Putamen (tissue), 1 donor: ENCODE measurements around the gene CYFIP1.
"Not testable (repeated sequence)": the region's sequence is repeated elsewhere in the genome, so short reads cannot be mapped to it uniquely, and the experiment has no call there.

Experiments used
- DNase-seq: peaks from one replicate; pipeline ENCODE4 v3.0.0-alpha.2; 2016; ENCODE audit warnings: low spot score

CYFIP1 gene

DNA sequence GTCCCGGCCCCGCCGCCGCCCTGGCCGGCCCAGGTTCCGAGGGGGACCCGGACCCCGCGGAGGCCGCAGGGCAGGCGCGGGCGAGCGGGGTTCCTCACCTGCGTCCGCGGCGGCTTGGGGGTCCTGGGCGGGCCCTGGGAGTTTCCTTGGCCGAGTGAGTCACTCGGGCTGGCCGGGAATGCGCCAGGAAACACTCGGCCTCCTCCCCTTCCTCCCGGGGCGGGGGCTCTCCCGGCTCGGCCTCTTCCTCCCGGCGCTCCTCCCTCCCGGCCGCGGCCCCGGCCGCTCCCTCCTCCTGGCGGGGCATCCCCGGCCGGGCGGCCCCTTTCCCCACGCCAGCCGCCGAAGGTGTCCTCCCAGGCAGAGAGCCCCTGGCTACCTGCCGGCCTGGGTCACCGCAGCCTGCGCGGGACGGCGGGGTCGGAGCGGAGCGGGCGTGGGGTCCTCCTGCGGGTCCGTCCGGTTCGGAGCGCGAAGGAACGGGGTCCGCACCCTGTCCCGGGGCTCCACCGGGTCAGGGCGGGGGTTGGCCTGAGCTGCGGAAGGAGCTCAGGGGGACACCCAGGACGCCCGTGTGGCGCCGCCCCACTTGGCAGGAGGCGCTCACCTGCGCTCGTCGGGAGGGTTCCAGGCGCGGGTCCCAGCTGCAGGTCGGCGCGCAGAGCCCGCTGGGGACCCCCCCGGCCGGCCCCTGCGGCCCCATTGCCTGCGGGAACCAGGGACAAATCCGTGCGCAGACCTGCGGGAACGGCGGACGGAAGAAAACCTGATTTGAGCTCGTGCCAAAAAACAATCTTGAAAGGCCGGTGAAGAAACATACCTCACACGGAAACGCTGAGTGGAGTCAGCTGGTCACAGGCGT lies at the start of gene CYFIP1:
Gene CYFIP1, minus strand, starts transcription at position 180 of the 862 bp plus-strand sequence. CDS start 33,083 bp downstream, outside the sequence.
- peak; percentile 52 for DNase-seq

DNA sequence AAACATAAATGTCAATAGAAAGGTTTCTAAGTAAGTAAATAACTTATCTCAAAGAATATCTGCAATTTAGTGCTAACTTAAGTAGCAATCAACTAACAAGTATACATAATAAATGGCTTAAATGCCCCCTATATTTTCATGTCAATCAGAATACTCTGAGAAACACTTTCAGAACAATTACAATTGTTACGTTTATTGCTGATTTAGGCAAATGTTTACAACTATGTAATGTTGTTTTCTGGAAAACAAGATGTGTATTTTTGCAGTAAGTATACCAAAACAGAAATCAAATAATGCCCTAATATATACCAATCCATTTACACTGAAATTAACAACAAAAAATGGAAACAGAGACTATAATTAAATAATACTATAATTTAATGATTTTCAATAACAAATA lies 46.0 kb upstream of the CYFIP1 start:
- no peak for DNase-seq

DNA sequence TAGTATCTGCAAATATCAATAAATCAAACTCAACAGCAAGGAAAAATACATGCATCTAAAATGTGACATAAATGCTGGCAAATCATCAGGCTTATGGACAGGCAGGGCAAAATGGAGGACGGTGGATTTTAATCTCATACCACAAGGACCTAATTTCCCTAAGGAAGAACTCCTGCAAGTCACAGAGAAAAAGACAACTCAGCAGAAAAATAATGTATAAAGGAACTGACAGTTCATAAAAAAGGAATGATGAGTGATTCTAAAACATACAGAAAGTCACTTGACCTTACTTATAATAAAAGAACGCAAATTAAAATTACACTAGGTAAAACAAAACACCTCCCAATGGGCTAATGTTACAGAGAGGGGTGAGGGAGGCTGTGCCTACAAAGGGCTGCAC lies 42.0 kb upstream of the CYFIP1 start:
- no peak for DNase-seq

DNA sequence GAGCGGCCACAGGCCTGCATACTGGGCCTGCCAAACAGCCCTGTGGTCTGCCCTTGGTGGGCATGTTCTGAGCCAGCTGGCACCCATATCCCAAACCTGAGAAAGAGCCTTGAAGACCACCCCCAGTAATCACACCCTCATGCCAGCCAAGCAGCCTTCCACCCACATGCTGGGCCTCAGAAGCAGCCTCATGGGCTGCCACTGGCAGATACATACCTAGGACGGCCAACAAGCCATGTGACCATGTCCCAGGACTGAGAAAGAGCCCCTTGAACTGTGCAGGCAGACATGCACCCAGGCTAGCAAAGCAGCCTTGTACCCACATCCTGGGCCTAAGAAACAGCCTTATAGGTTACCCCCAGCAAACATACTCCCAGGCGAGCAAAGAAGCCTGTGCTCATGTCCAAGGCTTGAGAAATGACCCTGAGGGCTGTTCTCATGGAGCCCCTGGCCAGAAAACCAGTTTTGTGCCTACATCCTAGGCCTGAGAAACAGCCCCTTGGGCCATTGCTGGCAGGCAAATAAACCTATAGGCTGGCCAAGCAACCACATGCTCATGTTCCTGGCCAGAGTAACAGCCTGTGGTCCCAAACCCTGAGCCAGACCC lies 34.3 kb upstream of the CYFIP1 start:
- DNase-seq: no peak

DNA sequence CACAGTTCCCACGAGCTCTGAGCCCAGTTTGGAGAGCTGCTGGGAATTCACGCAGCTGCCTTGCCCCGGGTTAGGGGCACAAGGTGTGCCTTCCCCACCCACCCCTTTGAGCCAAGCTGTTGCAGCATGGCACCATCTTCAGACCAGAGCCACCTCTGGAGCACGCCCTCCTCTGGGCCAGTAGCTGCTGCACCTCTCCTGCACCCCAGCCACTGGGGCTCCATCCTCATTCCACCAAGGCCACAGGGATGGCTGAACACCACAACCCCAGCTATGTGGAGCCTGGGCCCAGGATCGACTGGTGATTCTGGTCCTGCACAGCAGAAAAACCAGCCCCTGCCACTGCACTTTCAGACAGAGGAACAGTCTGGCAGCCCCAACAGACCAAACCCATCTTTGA lies 33.5 kb upstream of the CYFIP1 start:
- DNase-seq: no peak

DNA sequence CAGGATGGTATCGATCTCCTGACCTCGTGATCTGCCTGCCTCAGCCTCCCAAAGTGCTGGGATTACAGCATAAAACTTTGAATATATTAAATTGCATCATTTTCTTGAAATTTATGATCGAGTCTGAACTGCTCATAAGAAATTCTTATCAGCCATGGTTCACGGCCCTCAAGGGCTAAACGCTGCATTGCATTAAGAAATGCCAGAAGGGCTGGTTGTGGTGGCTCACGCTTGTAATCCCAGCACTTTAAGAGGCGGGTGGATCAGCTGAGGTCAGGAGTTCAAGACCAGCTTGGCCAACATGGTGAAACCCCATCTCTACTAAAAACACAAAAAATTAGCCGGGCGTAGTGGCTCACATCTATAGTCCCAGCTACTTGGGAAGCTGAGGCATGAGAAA lies 32.4 kb upstream of the CYFIP1 start:
- DNase-seq: not testable (repeated sequence)

DNA sequence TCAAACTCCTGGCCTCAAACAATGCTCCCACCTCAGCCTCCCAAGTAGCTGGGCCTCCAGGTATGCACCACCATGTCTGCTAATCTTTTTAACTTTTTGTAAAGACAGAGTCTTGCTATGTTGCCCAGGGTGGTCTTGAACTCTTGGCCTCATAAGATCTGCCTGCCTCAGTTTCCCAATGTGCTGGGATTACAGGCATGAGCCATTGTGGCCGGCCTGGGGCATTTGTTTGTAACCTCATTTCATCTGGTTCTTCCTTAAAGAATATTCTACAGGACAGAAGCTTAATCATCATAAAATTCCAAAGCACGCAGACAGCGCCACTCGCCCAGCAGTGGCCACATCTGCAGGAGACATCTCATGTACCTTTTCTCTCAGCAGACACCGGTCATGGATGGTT lies 23.6 kb upstream of the CYFIP1 start:
- DNase-seq: no peak

DNA sequence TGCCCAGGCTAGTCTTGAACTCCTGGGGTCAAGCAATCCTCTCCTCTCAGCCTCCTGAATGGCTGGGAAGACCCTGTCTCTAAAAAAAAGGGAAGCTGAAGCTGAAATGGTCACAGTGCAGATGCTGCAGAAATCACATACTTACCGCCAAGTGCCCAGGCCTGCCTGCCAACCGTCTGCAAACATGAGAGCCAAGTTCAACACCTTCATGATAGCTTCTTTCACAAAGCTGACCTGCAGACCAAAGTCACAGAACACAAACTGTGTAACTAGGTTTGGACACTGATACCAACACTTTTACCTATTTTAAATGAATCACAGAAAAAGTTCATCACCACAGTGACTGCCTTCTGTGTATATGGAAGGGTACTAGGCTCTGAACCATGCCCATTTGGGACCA lies 22.8 kb upstream of the CYFIP1 start:
- no peak for DNase-seq

DNA sequence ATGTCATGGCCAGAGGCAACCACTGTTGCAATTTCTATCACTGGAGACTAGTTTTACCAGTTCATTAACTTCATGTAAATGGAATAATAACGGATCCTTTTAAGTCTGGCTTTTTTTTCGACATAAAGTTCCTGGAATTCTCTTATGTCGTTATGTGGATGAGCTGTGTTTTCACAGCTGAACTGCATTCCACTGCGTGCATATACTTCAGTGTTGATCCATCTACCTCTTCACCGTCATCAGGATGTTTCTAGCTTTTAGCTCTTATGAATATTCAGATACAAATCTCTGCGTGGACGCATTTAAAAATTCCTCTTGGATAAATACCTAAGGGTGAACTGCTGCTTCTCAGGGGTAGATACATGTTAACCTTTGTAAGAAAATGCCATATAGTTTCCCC lies 15.6 kb upstream of the CYFIP1 start:
- DNase-seq: no peak

DNA sequence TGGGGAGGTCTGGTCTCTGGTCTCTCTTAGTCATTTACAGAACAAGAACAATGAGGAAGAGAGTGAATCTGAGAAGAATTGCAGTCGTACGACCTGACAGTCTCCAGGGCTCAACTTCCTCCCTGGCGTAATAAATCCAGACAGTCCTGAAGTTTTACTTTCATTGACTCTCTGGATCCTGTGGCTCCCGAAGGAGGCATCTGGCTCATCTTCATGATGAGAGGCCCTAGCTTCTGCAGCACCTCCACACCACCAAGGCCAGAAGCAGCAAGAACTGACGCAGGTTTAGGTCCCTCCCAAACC lies 11.8 kb upstream of the CYFIP1 start:
- DNase-seq: no peak

DNA sequence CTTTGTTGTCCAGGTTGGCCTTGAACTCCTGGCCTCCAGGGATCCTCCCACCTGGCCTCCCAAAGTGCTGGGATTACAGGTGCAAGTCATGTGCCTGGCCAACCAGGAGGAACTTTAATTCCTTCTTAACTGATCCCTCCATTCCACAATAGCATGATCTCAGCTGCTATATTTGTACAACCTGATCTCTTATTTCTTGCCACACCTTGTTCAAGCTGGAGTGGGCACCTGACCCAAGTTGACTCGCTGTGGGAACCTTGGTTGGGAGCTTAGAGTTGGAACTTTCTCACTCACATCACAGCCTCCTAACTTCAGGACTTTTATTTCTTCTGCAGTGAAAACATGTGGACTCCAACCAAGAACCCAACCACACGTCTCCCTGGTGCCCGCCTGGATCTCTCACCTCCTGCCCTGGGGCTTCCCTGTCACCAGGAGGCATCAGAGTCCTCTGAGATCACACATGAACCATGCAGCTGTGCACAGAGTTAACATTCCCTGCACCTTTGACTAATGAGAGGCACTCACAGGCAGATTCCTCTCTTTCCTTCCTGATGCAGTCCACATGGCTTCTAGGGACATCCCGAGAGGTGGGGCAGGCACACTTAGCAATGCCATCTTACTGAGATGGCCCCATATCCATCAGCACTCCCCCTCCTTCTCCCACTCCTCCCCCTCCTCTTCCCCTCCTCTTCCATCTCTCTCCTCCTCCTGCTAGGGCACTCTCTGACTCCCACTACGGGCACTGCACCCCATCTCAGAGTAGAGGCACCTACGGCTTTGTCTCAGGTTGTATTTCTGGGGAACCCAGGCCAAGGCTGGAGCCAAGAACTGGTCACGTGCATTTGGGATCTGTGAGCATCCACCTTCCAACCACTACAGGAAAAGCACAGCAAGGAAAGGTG lies 9.7 kb upstream of the CYFIP1 start:
- DNase-seq: no peak

DNA sequence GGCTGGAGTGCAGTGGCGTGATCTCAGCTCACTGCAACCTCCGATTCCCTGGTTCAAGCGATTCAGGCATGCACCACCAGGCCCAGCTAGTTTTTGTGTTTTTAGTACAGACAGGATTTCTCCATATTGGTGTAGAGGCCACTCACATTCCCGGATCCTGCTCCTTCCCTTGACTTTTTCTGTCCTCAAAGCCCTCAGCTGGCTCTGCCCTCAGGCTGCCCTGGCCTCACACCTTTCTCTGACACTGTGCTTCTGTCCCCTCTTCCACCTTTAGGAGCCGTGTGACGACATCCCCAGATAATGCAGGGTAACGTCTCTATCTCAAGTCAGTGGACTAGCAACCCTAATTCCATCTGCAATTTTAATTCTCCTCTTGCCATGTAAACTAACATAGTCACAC lies 8.6 kb upstream of the CYFIP1 start:
- DNase-seq: no peak

DNA sequence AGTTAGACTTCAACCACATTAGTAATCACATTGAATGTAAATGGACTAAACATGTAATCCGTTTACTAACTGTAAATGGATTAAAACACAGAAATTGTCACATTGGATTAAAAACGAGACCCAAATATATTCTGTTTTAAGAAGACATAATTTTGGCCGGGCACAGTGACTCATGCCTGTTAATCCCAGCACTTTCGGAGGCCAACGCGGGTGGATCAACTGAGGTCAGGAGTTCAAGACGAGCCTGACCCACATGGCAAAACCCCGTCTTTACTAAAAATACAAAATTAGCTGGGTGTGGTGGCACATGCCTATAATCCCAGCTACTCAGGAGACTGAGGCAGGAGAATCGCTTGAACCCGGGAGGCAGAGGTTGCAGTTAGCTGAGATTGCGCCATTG lies 1.8 kb upstream of the CYFIP1 start:
- not testable (repeated sequence) for DNase-seq

DNA sequence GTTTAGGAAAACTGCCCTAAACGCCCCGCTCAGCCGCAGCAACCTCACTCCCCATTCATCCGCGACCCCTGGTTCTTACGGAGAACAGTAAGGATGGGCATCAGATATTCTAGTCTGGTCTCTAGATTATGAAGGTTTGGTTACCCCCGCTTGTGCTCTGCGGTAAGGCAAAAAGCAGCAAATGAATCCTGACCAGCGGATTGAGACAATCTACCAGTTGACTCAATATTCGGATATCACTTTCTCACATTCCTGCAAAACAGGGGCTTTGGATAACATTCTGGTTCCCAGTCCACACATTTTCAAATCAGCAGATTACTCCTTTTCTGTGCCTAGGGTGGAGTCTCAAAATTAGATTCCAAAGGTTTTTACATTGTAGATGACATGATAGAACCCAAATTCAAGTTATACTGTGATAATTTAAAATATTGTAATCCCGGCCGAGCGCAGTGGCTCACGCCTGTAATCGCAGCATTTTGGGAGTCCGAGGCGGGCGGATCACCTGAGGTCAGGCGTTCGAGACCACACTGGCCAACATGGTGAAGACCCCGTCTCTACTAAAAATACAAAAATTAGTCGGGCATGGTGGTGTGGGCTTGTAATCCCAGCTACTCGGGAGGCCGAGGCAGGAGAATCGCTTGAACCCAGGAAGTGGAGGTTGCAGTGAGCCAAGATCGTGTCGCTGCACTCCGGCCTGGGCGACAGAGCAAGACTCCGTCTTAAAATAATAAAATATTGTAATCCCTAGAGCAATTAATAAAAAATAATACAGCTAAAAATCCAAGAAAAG lies 1.1 kb upstream of the CYFIP1 start:
- no peak for DNase-seq

DNA sequence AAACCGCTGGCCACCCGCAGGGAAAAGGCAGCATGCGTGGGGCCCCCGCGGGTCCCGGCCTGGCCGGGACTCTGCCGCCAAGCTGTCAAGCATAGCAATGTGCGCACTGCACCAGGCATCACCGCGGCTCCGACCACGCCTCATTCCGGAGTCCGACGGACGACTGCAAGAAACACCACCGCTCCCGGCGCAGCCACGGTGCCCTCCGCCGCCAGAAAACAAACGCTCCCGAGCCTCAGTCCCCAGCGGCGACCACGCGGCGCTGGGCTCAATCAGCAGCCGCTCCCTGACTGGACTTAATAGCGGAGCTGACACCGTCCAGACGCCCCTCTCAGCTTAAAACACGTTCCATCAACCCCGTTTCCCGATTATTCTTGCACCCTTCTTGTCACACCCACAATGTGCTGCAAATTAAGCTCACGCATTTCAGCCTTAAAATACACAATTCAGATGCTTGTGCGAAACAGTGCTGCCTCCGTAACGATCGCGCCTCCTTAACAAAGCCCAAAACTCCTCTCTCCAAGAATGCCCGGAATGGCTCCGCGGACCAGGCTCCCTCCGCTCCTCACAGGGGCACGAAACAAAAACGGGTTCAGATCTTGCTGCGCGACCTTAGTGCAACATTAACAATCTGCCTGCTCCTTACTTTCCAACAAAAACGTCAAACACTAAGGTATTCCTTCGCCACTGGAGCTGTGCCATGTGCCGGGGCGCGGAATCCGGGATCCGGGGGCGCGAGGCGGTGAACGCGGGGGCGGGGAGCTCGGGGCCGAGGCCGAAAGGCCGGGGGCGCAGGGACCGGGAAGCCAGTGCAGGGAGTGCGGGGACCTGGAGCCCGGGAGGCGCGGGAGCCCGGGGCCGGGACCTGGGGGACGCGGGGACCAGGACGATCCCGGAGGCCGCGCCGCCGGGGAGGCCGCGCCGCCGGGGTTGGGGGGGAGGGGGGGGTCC lies 655 bp downstream of the CYFIP1 start:
- DNase-seq: no peak

DNA sequence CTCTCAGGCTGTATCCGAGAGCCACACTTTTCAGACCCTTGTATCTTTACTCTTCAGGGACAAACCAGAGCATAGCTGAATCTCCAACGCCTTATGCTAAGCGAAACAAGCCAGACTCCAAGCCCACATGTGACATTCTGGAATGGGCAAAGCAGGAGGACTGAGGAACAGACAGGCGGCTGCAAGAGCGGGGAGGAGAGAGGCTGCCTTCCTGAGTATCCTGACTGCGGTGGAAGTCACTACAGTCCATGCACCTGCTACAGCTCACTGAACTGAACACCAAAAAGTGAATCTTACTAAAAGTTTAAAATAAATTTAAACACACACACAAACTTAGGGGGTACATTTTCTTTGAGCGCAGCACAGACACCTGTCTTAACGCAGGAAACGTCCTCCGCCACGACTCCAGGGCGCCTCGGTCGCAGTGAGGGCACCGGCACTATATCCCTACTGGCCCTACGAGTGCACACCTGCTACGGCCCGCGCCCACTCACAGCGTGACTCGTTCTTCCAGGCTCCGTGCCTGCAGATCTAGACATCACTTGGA lies 1.4 kb downstream of the CYFIP1 start:
- no peak for DNase-seq

DNA sequence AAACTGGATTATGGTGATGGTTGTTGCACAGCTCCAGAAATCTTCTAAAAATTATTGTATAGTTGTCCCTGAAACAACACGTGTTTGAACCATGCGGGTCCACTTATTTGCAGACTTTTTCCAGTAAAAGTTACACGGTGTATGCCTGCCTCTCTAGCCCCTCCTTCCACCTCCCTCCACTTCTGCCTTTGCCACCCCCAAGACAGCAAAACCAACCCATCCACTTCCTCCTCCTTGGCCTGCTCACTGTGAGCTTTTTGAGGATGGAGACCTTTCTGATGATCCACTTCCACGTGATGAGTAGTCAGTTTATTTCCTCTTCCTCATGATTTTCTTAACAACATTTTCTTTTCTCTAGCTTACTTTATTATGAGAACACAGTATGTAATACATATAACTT lies 5.4 kb downstream of the CYFIP1 start:
- DNase-seq: no peak

DNA sequence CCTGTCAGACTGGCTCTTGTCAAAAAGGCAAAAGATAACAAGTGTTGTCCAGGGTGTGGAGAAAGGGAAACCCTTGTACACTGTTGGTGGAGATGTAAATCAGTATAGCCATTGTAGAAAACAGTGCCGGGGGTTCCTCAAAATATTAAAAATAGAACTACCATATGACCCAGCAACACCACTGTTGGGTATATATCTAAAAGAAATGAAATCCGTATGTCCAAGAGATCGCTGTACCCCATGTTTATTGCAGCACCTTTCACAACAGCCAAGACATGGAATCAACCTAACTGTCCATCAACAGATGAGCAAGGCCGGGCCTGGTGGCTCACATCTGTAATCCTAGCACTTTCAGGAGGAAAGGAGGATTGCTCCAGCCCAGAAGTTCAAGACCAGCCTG lies 6.2 kb downstream of the CYFIP1 start:
- DNase-seq: no peak

DNA sequence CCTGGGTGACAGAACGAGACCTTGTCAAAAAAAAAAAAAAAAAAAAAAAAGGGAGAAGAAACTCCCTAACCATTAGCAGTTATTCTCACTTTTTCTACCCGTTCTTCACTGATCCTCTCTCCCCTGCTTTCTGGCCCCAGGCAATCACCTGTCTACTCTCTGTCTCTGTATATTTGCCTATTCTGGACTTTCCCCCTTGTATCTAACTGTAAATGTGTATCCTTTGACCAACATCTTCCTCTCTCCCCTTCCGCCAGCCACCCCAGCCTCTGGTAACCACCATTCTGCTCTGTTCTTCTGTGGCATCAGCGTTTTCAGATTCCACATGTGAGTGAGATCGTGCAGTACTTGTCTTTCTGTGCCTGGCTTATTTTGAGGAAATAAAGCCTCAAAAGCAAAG lies 6.9 kb downstream of the CYFIP1 start:
- no peak for DNase-seq

DNA sequence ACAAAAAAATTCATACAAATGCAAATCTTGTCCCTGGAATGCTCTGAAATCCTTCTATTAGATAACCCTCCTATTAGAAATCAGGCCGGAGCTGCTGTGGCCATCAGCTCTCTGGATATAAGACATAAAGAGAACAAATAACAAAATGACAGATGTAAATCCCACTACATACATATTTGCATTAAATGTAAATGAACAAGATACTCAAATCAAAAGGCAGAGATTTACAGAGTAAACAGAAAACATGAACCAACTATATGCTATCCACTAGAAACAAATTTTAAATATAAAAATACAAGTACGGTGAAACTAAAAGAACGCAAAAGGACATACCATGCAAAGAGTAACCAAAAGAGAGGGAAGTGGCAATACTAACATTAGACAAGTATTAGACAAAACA lies 10.7 kb downstream of the CYFIP1 start:
- no peak for DNase-seq

DNA sequence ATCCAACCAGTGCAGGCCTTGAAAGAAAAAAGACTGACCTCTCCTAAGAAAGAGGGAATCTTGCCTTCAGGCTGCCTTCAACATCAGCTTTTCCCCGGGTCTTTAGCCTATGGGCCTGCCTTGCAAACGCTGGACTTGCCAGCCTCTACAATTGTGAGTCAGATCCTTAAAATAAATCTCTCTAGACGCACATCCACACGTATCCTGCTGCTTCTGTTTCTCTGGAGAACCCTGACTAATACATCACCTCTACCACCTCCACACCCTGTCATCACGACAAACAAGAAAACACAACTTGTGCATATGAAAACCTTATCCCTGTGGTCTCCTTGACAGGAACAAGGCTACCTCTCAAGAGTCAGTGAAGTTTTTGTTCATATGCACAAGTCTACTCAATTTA lies 11.8 kb downstream of the CYFIP1 start:
- DNase-seq: no peak
